ENCODE results near the gene FAM240B.

FAM240B gene

DNA sequence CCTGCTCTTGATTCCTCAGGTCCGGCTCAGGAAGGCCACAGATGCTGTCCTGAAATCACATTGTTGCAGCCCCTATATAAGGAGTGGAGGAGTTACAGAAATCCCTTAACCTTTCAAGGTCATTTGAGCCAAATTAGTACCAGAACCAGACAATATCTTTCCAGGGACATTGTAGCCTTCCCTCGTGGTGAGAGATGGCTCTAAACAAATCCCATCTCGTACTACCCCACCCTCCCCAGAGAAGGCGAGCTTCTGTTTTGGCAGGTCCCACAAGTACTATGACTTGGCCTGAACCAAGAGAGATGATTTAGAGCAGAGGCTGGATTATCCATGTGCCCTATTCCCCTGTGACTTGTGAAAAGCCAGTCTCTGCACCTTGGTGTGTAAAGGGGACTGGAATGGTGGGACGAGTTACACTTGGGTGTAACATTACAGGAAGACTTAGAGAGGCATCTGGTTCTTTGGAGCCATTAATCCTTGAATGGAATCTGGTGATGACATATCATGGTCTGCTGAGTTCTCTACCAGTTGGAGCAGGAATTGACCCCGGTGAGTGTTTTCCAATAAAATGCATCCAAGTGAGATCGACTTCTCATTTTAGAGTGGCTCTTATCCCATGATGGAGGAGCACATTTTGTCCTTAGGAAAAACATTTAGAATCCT is at the start of gene FAM240B:
FAM240B (minus strand) TSS at position 51 of the 663 bp plus-strand sequence. CDS start 16,134 bp downstream, outside the sequence.
- peak; percentile 19 for DNase-seq (ENCODE audit: low read depth)
- no peak within 1 kb of the TSS for H3K4me3 ChIP-seq (ENCODE audit: low read depth, low read length)

DNA sequence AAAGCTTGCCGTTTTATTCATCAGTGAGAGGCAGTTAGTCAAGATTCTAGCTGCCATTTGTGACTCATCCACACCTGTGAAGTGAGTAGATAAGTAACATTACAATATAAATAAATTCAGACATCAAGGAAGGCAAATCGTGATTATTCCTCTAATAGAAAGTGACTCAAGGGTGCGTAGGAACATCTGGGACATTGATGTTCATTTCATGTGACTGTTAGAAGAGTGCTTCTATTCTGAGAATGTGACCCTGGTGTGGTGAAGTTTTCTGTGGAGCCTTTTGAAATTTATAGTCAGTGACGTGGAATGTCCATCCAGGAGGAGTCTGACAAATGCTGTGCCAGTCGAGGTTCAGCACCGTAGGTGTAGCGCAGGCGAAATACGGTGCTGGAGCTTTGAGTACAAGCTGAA is 48.4 kb upstream of the FAM240B start:
- DNase-seq (ENCODE audit: low read depth), result no peak

GRCh38 chr9:38765101-38765500 is 45.2 kb upstream of the FAM240B start:
- no peak for DNase-seq (ENCODE audit: low read depth)
- H3K4me3 ChIP-seq (ENCODE audit: low read depth, low read length), result no peak overlapping the region

More for the DNA sequence above, 48.4 kb upstream of the FAM240B start:
- no peak overlapping the region for H3K4me3 ChIP-seq (ENCODE audit: low read depth, low read length)

- no peak for DNase-seq (ENCODE audit: low read depth)
- H3K4me3 ChIP-seq (ENCODE audit: low read depth, low read length), result no peak overlapping the region
Measured at GRCh38 chr9:38761999-38762398, 42.1 kb upstream of the FAM240B start.

DNA sequence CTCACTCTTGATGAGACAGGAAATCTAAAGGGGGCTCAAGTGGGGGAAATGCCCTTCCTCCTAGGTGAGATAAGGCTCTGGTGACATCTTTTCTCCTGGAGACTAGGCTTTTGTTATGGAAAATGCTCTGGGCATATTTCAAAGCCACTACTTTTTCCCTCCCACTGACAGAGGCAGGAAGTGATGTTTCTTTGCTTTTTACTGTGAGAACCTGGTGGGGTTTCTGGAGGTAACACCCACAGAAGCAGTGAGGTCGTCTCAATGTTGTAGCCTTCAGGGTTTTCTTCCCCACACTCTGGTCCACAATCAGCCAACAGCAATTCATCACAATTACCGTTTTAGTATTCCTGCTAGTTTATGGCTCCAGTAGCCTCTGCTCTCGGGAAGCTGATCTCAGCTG is 41.4 kb upstream of the FAM240B start:
- no peak overlapping the region for H3K4me3 ChIP-seq (ENCODE audit: low read depth, low read length)
- no peak for DNase-seq (ENCODE audit: low read depth)

GRCh38 chr9:38756702-38757101 is 36.8 kb upstream of the FAM240B start:
- no peak for DNase-seq (ENCODE audit: low read depth)
- no peak overlapping the region for H3K4me3 ChIP-seq (ENCODE audit: low read depth, low read length)

DNA sequence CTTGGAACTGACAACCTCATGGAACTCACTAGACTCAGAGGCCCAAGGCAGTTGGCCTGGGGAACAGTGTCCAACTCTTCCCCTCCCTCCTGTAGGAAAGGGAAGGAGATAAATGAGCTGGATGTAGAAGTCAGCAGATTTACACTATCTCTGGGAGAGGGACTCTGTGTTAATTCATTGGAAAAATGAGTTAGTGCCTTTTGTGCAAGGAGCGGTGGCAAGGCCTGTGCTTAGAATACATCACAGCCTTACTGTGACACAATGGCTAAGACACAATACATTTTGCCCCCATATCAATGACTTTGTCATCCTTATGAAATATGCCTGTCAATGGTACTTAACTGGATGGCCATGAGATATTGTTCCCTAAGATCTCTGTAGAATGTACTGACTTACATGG is 28.0 kb upstream of the FAM240B start:
- no peak overlapping the region for H3K4me3 ChIP-seq (ENCODE audit: low read depth, low read length)
- DNase-seq (ENCODE audit: low read depth), result no peak

GRCh38 chr9:38747067-38747466 is 27.1 kb upstream of the FAM240B start:
- H3K4me3 ChIP-seq (ENCODE audit: low read depth, low read length), result no peak overlapping the region
- no peak for DNase-seq (ENCODE audit: low read depth)

GRCh38 chr9:38746303-38746702 is 26.4 kb upstream of the FAM240B start:
- no peak for DNase-seq (ENCODE audit: low read depth)
- H3K4me3 ChIP-seq (ENCODE audit: low read depth, low read length), result no peak overlapping the region

GRCh38 chr9:38744484-38744883 is 24.6 kb upstream of the FAM240B start:
- no peak overlapping the region for H3K4me3 ChIP-seq (ENCODE audit: low read depth, low read length)
- DNase-seq (ENCODE audit: low read depth), result no peak

GRCh38 chr9:38737246-38737645 is 17.3 kb upstream of the FAM240B start:
- no peak overlapping the region for H3K4me3 ChIP-seq (ENCODE audit: low read depth, low read length)
- DNase-seq (ENCODE audit: low read depth), result no peak

DNA sequence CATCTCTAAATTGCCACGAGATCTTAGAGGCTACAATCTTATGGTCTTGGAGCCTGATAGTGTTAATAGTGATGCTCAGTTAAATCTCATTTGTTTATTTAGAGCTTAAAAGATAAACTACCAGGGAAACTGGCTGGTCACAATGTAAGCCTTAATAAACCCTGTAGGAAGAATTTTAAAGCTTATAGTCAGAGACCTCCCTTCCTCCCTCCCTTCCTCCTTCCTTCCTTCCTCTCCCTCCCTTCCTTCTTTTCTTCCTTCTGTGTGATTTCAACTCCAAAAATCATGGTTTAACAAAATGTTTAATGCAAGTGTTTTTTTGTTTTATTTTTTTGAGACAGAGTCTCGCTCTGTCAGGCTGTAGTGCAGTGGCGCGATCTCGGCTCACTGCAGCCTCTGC is 14.9 kb upstream of the FAM240B start:
- DNase-seq (ENCODE audit: low read depth), result no peak
- no peak overlapping the region for H3K4me3 ChIP-seq (ENCODE audit: low read depth, low read length)

DNA sequence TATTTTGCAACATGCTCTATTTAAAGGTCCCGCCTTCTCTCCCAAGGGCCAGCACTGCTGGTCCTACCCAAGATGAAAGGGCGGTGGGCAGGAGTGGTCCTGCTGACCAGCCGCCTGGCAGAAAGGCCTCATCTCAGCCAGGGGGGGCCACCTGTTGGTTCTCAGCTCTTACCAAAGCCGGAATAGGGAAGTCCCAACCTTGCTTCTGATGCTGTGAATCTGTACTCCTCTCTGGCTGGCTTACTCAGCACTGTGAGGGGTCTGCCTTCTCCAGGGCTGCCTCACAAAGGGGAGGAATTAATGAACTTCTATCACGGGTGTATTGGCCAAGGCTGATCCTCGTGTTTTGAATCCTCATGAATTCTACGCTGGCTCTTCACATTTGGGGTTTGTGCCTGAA is 13.6 kb upstream of the FAM240B start:
- no peak for DNase-seq (ENCODE audit: low read depth)
- no peak overlapping the region for H3K4me3 ChIP-seq (ENCODE audit: low read depth, low read length)

DNA sequence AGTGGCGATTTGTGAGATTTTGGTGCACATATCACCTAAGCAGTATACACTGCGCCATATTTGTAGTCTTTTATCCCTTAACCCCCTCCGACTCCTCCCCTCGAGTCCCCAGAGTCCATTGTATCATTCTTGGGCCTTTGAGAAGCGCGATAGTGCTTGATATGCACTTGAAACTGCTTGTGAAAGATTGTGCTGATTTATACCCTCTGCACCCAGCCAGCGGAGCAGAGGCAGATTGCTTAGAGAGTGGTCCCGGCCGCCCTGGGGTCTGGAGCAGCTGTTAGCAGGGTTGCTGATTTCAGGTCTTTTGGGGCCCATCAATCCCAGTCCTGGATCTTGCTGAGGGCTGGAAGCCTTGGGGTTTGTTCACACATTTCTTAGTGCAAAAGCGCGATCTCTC is 13.0 kb upstream of the FAM240B start:
- H3K4me3 ChIP-seq (ENCODE audit: low read depth, low read length), result no peak overlapping the region
- no peak for DNase-seq (ENCODE audit: low read depth)

- no peak for DNase-seq (ENCODE audit: low read depth)
- H3K4me3 ChIP-seq (ENCODE audit: low read depth, low read length), result no peak overlapping the region
Measured at GRCh38 chr9:38727497-38728001, 7.6 kb upstream of the FAM240B start.

- no peak for DNase-seq (ENCODE audit: low read depth)
- no peak overlapping the region for H3K4me3 ChIP-seq (ENCODE audit: low read depth, low read length)
Measured at GRCh38 chr9:38724754-38725153, 4.8 kb upstream of the FAM240B start.

DNA sequence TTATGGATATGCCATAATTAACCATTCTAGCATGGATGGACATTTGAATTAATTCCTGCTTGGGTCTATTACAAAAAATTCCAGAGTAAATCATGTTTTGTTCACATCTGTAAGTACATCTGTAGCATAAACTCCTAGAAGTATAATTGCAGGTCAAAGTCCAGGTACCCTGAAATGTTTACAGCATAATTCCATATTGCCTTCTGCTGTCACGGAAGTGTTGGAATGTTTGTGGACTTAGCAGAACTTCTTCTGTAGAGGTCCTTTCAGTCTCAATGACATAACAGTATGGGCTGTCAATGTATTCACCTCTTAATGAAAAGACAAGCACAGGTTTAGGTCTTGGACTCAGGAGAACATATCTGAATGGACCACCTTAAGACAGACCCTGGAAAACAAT is 1.8 kb downstream of the FAM240B start:
- no peak overlapping the region for H3K4me3 ChIP-seq (ENCODE audit: low read depth, low read length)
- no peak for DNase-seq (ENCODE audit: low read depth)

DNA sequence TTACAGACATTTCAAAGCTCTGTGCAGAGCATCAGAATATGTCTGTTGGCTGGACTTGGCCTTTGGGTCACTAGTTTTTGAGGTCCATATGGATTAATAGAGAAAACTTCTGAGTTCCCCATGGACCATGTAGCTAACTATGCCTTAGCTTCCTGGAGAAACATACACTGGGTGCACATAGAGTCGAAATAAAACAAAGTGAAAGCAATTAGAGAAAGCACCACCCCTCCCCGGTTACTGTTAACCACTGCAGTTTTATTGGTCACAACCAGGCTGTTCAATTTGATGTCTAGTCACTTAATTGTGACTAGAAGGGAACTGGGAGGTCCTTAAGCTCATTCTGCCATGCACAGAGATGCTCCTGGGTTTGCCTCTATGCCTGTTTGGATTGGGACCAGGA is 4.2 kb downstream of the FAM240B start:
- no peak overlapping the region for H3K4me3 ChIP-seq (ENCODE audit: low read depth, low read length)
- DNase-seq (ENCODE audit: low read depth), result no peak

GRCh38 chr9:38713426-38713825 is 6.5 kb downstream of the FAM240B start:
- peak; percentile 78 for DNase-seq (ENCODE audit: low read depth)
- H3K4me3 ChIP-seq (ENCODE audit: low read depth, low read length), result no peak overlapping the region

DNA sequence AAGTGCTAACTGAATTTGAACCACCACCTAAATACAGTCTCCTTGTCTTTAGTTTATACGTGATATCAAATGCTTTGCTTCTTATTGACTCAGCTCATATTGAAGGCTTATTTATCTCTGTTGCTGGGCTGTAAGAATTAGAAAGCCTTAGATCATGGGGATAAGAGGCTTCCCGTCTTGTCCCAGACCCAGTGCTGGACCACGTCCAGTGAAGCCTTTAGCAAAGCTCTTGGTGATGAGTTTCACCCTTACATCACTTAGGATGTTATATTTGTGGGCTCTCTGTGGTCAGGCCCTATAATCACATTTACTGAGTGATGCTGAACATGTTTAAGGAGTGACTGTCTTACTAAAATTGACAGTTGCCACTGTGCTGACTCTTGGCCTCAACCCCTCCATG is 11.2 kb downstream of the FAM240B start:
- H3K4me3 ChIP-seq (ENCODE audit: low read depth, low read length), result no peak overlapping the region
- DNase-seq (ENCODE audit: low read depth), result peak; percentile 58

DNA sequence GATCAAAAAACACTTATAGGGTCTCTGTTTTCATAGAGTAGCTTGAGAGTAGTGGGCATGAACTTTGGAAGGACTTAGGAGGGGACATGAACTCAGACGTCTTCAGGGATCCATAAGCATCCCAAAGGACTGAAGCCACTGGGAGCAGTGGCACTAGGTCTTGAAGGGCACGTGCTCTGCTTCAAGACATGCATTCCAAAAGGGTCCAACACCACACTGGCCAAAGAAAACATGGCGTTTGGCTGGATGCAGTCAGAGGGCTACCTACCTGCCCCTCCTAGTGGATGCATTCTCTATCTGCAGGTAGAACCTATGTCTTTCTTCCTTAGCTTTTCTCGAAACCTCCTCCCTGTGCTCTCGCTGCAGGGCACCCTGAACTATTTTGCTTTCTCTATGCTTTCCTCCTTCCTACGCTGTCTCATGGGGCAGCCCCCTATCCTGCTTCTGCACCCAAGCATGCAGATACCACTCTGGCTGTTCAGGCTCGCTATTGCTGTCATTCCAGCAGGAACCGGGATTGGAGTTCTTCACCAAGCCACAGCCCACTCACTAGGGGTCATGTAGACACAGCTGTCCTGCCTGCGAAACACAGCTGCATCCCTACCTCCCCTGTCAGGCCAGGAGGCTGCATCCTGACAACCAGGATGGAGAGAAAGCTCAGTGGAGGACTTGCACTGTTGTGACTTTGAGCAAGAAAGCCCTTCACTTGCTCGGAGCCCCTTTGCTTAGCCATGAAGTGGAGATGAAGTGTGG is 11.9 kb downstream of the FAM240B start:
- no peak for DNase-seq (ENCODE audit: low read depth)

More for the DNA sequence above, 11.9 kb downstream of the FAM240B start:
- H3K4me3 ChIP-seq (ENCODE audit: low read depth, low read length), result no peak overlapping the region

Measured in skeletal muscle cell (primary cell).